ENCODE results near the gene STRN3. TPM values are rescaled to one million over a fixed set of nuclear protein-coding genes. Genes with fewer than 3 reads are reported as not detected.
"Not testable (repeated sequence)": the region's sequence is repeated elsewhere in the genome, so short reads cannot be mapped to it uniquely, and the experiment has no call there.

STRN3 gene
- total RNA-seq, 4 donors from 2014 or later, result 11.6 to 47.7 (median 38.9) TPM

DNA sequence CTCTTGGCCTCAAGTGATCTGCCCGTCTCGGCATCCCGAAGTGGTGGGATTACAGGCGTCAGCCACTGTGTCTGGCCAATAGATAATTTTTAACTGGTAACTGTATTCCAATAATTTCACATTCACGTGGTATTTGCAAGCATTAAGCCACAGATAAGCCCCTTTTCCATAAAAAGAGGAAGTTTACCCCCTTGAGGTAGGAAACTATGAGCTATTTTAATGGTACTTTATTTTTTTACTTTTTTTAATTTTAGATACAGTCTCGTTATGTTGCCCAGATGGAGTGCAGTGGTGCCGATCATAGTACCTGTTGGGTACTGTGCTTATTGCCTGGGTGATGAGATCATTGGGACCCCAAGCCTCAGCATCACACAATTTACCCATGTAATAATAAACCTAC lies 43.6 kb downstream of the STRN3 start:
- intact Hi-C loops (cut with DNase I), result loop anchor here (5.0 kb wide), 1 partner anchor 100 kb away; no protein-coding TSS in a partner anchor
- Histone ChIP-seq H3K27me3 (no peaks in the 10 kb centered on the region), H3K36me3 (peaks cover 0 to 4% (median 0%) of the 10 kb centered on the region in 3 donors), H3K27ac (no peak overlapping the region), H3K4me3 (no peak overlapping the region), H3K9me3 (no peaks in the 10 kb centered on the region), H3K4me1 (peaks cover 0 to 16% (median 0%) of the 10 kb centered on the region in 3 donors)
- no peak for DNase-seq
- no peak for TF ChIP-seq POLR2A (IDR thresholded peaks at IDR 0.05)
- TF ChIP-seq CTCF (IDR thresholded peaks at IDR 0.05), result no peak
- 58 to 72% methylated on average over 7 of the region's 7 CpGs for WGBS, 2 donors

GRCh38 chr14:30980980-30981379 lies 45.2 kb downstream of the STRN3 start:
- Histone ChIP-seq H3K4me3 (no peak overlapping the region), H3K27me3 (no peaks in the 10 kb centered on the region), H3K4me1 (peaks cover 0 to 15% (median 0%) of the 10 kb centered on the region in 3 donors), H3K27ac (no peak overlapping the region), H3K36me3 (peaks cover 0 to 4% (median 0%) of the 10 kb centered on the region in 3 donors), H3K9me3 (no peaks in the 10 kb centered on the region)
- DNase-seq, result no peak
- intact Hi-C loops (cut with DNase I), result loop anchor here (5.0 kb wide), 1 partner anchor 101 kb away; no protein-coding TSS in a partner anchor
- TF ChIP-seq POLR2A (IDR thresholded peaks at IDR 0.05) (no peak), CTCF (IDR thresholded peaks at IDR 0.05) (no peak)
- WGBS, 2 donors, result 60 to 64% methylated on average over 3 of the region's 3 CpGs

DNA sequence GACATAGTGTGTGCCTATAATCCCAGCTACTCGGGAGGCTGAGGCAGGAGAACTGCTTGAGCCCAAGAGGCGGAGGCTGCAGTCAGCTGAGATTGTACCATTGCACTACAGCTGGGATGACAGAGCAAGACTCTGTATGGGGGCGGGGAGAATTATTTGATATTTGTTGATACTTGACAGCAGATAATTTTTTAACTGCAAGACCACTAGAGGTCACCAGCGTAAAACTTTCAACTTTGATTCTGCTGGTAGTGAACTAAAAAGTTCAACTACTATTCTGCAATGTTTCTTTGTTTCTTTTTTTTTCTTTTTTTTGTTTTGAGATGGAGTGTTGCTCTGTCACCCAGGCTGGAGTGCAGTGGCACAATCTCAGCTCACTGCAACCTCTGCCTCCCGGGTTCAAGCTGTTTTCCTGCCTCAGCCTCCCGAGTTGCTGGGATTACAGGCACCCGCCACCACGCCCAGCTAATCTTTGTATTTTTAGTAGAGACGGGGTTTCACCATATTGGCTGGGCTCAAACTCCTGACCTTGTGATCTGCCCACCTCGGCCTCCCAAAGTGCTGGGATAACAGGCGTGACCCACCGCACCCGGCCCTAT lies 46.0 kb downstream of the STRN3 start:
- H3K27ac ChIP-seq, result not testable (repeated sequence)
- WGBS, 2 donors, result 59 to 67% methylated on average over 11 to 13 of the region's 13 CpGs
- intact Hi-C loops (cut with DNase I), result loop anchor here (5.0 kb wide), 1 partner anchor 102 kb away; no protein-coding TSS in a partner anchor

DNA sequence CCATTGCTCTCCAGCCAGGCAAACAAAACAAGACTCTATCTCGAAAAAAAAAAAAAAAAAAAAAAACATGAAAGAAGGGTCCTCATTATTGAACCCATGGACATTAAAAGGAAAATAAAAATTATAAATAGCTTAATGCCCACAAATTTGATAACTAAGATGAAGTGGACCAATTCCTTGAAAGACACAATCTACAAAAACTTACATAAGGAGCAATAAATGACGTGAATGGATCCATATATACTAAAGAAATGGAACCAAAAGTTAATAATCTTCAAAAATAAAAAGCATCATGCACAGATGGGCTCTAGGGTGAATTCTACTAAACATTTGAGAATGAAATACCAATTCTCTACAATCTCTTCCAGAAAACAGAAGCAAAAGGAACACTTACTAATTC lies 48.4 kb downstream of the STRN3 start:
- Histone ChIP-seq H3K4me1 (peaks cover 0 to 36% (median 3%) of the 10 kb centered on the region in 3 donors), H3K27ac (no peak overlapping the region), H3K4me3 (no peak overlapping the region), H3K27me3 (no peaks in the 10 kb centered on the region), H3K9me3 (no peaks in the 10 kb centered on the region), H3K36me3 (no peaks in the 10 kb centered on the region)
- WGBS, 2 donors, result 43 to 66% methylated on average over 2 of the region's 2 CpGs
- no peak for DNase-seq
- no peak for TF ChIP-seq CTCF (IDR thresholded peaks at IDR 0.05)
- no peak for TF ChIP-seq POLR2A (IDR thresholded peaks at IDR 0.05)
- intact Hi-C loops (cut with DNase I), result no loop called here

More for the DNA sequence above, 46.0 kb downstream of the STRN3 start:
- H3K36me3 ChIP-seq, H3K4me3 ChIP-seq, H3K27me3 ChIP-seq, H3K9me3 ChIP-seq, DNase-seq: not testable (repeated sequence)
- H3K4me1 ChIP-seq, result peaks cover 0 to 21% (median 0%) of the 10 kb centered on the region in 3 donors
- TF ChIP-seq CTCF (IDR thresholded peaks at IDR 0.05), result peak; percentile 37 to 72 (median 54)

DNA sequence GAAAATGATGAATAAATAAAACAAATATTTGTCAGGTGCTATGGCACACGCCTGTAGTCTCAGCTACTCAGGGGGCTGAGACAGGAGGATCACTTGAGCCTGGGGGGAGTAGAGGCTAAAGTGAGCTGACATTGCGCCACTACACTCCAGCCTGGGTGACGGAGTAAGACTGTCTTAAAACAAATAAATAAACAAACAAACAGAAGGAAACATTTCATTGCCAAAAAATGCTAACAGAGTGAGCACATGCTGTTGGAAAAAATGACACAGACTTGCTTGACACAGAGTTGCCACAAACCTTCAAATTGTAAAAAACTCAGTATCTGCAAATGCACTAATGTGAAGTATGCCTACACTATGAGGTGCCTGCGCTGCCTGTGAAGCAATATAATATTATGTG lies 51.6 kb downstream of the STRN3 start:
- Histone ChIP-seq H3K27ac (no peak overlapping the region), H3K4me3 (no peak overlapping the region), H3K36me3 (no peaks in the 10 kb centered on the region), H3K4me1 (peaks cover 0 to 32% (median 6%) of the 10 kb centered on the region in 3 donors), H3K27me3 (no peaks in the 10 kb centered on the region), H3K9me3 (no peaks in the 10 kb centered on the region)
- TF ChIP-seq CTCF (IDR thresholded peaks at IDR 0.05) (no peak), POLR2A (IDR thresholded peaks at IDR 0.05) (no peak)
- 85 to 86% methylated on average over 4 of the region's 4 CpGs for WGBS, 2 donors
- intact Hi-C loops (cut with DNase I), result no loop called here
- no peak for DNase-seq

All from esophagus squamous epithelium (tissue), 5 donors.